ENCODE data around the gene ZFP42.
A peak's percentile ranks its signal among the peaks of the same experiment; 100 is the strongest.
"Not testable (repeated sequence)": the region's sequence is repeated elsewhere in the genome, so short reads cannot be mapped to it uniquely, and the experiment has no call there.

ZFP42 gene

DNA sequence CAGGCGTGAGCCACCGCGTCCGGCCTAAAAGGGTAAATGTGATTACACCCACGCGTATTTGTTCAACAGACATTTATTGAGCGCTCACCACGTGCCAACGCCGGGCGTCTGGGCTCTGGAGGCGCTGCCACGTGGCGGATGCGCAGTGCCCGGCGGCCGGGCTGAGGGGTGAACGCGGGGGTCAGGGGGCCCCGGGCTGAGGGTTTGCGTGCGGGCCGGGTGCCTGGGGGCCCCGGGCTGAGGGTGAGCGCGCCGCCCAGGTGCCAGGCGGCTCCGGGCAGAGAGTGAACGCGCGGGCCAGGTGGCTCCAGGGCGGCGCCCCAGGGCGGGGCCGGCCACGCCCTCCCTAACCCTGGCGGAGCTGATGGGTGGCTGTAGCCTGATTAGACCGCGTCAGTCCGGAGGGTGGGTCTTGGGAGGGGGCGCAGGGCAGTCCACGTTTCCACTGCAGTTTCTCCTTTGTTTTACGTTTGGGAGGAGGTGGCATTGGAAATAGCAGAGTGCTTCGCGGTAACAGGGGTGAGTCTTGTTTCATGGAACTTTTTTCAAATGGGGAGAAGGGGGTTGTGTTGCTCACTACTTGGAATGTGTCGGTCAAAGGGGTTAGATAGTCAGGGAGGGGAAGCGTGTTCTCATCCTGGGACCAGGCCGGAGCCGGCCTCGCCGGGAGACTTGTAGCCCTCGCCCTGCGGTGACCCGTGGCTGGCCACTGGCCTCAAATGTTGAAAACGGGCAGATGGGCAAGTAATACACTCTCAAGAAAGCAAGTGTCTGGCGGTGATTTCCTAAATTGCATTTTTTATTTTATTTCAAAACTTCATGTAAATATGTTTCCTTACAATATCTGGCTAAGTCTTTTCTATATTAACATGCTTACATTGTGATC lies at the start of gene ZFP42:
TSS of gene ZFP42 (plus strand) at position 450 of the 886 bp plus-strand sequence. CDS start 7,037 bp downstream, outside the sequence.
- H3K27ac Mint-ChIP-seq, result no peak within 1 kb of the TSS
- peak; percentile 58 for ATAC-seq
- peaks cover 2% of the 10 kb centered on the region for H3K9me3 Mint-ChIP-seq
- no peaks in the 10 kb centered on the region for H3K4me1 Mint-ChIP-seq
- no peaks in the 10 kb centered on the region for H3K36me3 Mint-ChIP-seq
- no peak within 1 kb of the TSS for H3K4me3 Mint-ChIP-seq
- peaks cover 12% of the 10 kb centered on the region for H3K27me3 Mint-ChIP-seq

DNA sequence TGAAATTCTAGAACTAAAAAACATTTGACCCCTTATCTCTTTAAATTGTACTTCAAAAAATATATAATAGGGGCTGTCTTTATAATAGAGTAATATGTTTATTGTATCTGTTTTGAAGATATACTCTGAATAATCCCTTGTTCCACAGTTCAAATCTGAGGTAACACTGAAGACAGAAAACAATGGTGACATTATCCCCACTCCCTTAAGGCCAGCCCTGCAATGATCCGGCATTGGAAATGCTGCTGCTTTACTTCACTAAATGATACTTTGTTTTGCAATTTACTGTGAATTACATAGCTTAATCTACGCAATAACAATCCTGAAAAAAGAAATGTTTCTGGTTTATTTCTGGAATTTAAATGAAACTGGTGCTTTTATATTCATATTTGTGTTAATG lies 34.4 kb upstream of the ZFP42 start:
- Mint-ChIP-seq H3K27ac (no peak overlapping the region), H3K36me3 (no peaks in the 10 kb centered on the region), H3K9me3 (peaks cover 3% of the 10 kb centered on the region), H3K27me3 (no peaks in the 10 kb centered on the region), H3K4me1 (no peaks in the 10 kb centered on the region), H3K4me3 (no peak overlapping the region)
- no peak for ATAC-seq

DNA sequence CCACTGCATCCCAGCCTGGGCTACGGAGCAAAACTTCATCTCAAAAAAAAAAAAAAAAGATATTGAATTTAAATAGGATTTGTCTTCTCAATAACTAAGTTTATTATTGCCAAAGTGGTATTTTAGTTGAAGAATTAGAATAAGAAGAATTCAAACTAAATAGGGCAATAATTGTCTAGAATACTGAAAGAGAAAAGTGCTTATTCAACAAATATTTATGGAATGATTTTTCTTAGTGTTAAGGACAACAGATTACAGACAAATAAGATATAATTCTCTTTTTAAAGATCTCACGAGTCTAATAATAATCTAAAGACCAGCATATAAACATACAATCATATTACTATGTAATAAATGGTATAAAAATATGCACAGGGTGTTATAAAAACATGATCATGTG lies 33.6 kb upstream of the ZFP42 start:
- no peak for ATAC-seq
- H3K4me3 Mint-ChIP-seq, result no peak overlapping the region
- no peak overlapping the region for H3K27ac Mint-ChIP-seq
- no peaks in the 10 kb centered on the region for H3K4me1 Mint-ChIP-seq
- H3K9me3 Mint-ChIP-seq, result peaks cover 3% of the 10 kb centered on the region
- no peaks in the 10 kb centered on the region for H3K27me3 Mint-ChIP-seq
- H3K36me3 Mint-ChIP-seq, result no peaks in the 10 kb centered on the region

DNA sequence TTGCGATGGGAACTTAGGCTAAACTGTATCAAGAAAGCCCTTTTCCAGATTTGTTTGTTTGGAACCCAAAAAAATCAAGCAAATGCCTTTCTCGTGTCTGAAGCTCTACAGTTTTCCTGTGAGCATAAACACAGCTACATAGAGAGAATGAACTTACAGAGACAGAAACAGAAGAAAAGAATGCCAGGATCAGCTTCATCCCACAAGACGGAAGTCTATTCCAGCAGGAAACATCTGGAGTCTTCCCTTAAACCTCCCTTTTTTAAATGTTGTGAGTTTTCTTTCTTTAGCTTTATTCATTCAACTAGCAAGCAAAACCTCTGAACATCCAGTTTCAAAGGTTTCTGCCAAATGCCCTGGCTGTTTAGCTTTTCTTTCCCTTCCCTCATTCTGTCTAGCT lies 32.6 kb upstream of the ZFP42 start:
- no peak for ATAC-seq
- H3K4me1 Mint-ChIP-seq, result no peaks in the 10 kb centered on the region
- no peaks in the 10 kb centered on the region for H3K36me3 Mint-ChIP-seq
- H3K9me3 Mint-ChIP-seq, result peaks cover 3% of the 10 kb centered on the region
- H3K27ac Mint-ChIP-seq, result no peak overlapping the region
- H3K4me3 Mint-ChIP-seq, result no peak overlapping the region
- no peaks in the 10 kb centered on the region for H3K27me3 Mint-ChIP-seq

DNA sequence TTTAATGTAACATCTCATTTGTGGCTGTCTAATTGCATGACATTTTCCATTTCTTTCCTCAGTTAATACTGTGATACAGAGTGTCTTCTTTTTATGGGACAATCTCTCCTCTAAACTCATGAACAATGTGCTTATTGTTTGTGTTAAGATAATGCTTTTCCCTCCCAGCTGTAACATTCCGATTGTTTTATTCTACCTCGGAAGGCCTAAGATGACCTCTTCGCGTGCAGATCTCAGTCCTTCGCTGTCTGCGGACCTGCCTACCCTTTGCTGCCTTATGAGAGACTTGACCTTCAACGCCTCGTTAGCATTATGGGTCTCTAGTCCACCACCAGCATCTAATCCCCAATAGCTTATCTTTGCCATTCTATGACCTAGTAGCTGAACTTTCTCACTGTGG lies 29.8 kb upstream of the ZFP42 start:
- Mint-ChIP-seq H3K36me3 (no peaks in the 10 kb centered on the region), H3K4me1 (no peaks in the 10 kb centered on the region), H3K9me3 (no peaks in the 10 kb centered on the region)

DNA sequence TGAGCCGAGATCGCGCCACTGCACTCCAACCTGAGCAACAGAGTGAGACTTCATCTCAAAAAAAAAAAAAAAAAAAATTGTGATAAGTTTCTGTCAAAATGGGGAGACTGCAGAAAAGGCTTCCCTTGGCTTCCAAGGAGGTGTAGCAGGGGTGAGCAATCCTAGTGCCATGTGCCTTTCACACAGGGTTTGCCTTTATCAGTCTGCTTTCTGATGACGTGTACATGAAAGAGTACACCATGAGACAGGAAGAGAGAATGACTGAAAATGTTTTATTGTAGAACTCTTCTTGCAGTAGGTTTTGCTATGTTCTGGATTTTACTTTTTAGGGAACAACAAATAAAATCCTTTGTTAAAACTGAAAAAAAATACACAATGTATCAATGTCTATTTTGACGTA lies 23.4 kb upstream of the ZFP42 start:
- Mint-ChIP-seq H3K36me3 (no peaks in the 10 kb centered on the region), H3K4me1 (no peaks in the 10 kb centered on the region), H3K27ac (no peak overlapping the region), H3K27me3 (no peaks in the 10 kb centered on the region), H3K9me3 (no peaks in the 10 kb centered on the region), H3K4me3 (no peak overlapping the region)
- no peak for ATAC-seq

More for the DNA sequence above, 29.8 kb upstream of the ZFP42 start:
- ATAC-seq, result no peak
- Mint-ChIP-seq H3K27me3 (no peaks in the 10 kb centered on the region), H3K27ac (no peak overlapping the region), H3K4me3 (no peak overlapping the region)

DNA sequence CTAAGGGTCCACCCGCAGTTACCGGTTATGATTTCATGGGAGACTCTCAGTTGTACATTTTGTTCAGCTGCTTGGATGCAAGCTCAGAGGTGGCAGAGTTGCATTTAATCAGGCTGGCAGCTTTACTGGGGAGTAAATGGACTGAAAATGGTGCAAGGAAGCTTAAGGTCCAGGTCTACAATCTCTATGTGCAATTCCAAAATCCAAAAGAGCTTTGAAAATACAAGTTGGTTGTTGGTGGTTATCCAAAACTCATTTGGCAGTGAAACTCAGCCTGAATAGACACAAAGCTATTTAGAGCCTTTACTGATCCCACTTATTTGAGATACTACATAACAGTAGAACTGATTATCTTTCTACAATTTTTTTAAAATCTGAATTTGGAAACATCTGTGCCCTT lies 11.8 kb upstream of the ZFP42 start:
- H3K9me3 Mint-ChIP-seq, result peaks cover 7% of the 10 kb centered on the region
- no peaks in the 10 kb centered on the region for H3K4me1 Mint-ChIP-seq
- no peak overlapping the region for H3K4me3 Mint-ChIP-seq
- H3K27me3 Mint-ChIP-seq, result no peaks in the 10 kb centered on the region
- H3K27ac Mint-ChIP-seq, result no peak overlapping the region
- H3K36me3 Mint-ChIP-seq, result no peaks in the 10 kb centered on the region
- ATAC-seq, result no peak

DNA sequence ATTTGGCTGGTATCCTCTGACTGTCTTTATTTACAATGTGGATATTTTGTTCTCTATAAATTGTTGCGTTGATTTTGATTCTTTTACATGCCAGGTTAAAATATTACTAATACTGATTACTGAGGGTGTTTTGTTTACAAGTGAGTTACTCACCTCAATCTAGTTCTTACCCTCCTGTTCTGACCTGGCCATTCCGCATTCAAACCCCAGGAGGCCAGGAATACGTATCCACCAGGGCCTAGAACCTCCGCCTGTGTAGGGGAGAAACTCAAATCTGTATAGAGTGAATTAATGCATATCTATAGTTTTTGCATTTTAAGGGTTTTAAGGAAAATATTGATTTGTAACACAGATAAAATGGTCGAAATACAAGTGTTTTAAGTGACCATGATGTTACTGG lies 2.6 kb upstream of the ZFP42 start:
- H3K27ac Mint-ChIP-seq, result no peak overlapping the region
- no peaks in the 10 kb centered on the region for H3K4me1 Mint-ChIP-seq
- no peak for ATAC-seq
- peaks cover 12% of the 10 kb centered on the region for H3K27me3 Mint-ChIP-seq
- no peaks in the 10 kb centered on the region for H3K36me3 Mint-ChIP-seq
- H3K9me3 Mint-ChIP-seq, result peaks cover 2% of the 10 kb centered on the region
- no peak overlapping the region for H3K4me3 Mint-ChIP-seq

DNA sequence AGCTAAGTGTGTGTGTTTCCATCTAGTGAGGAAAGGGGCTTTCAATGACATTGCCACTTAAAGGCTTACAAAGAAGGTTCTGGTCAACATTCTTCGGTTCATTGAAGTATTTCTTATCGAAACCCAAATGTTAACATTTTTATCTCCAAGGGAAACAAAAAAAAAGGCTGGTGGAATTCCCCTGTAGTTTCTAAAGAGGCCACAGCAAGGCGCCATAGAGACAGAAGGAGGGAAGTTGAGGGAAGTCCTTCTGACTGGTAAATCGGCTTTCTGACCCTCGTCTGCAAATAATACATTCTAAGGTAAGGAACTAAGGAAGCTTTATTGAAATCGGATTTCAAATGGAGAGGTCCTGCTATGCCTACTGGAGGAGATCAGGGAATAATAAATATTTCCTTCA lies 1.7 kb upstream of the ZFP42 start:
- ATAC-seq, result no peak
- Mint-ChIP-seq H3K4me3 (no peak overlapping the region), H3K27ac (no peak overlapping the region), H3K27me3 (peaks cover 12% of the 10 kb centered on the region), H3K4me1 (no peaks in the 10 kb centered on the region), H3K9me3 (peaks cover 2% of the 10 kb centered on the region), H3K36me3 (no peaks in the 10 kb centered on the region)

DNA sequence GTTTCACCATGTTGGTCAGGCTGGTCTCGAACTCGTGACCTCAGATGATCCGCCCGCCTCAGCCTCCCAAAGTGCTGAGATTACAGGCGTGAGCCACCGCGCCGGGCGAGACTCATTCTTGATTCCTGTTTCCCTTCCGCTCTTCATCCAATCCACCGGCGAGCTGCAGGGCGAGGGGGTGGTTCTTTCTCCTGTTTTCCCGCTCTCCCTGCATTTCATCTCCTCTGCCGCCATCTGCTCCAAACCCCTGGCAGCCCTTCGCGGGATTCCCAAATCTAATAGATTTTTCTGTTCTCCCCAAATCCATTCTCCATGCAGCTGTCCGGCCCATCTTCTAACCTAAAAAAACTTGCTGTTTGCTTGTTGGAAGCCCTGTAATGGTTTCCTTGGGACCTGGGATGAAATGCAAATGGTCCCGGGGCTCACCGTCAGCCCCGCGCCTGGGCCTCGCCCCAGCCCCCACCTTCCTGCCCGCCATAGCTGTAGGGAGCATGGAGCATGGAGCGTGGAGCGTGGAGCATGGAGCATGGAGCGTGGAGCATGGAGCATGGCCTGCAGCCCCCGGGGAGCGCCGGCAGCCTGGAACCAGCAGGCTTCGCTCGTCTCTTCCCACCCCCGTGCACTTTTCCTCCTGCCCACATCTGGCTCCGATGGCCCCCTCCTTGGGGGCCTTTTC lies 1.1 kb downstream of the ZFP42 start:
- Mint-ChIP-seq H3K27ac (no peak overlapping the region), H3K4me3 (no peak overlapping the region), H3K27me3 (peaks cover 12% of the 10 kb centered on the region), H3K4me1 (no peaks in the 10 kb centered on the region), H3K9me3 (peaks cover 2% of the 10 kb centered on the region), H3K36me3 (no peaks in the 10 kb centered on the region)
- ATAC-seq, result no peak

DNA sequence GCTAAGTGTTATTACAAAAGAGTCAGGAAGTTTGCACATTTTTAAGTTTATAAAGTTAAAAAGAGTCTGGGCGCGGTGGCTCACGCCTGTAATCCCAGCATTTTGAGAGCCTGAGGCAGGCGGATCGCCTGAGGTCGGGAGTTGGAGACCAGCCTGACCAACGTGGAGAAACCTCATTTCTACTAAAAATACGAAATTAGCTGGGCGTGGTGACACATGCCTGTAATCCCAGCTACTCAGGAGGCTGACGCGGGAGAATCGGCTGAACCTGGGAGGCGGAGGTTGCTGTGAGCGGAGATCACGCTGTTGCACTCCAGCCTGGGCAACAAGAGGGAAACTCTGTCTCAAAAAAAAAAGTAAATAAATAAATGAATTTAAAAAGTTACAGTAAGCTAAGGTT lies 2.4 kb downstream of the ZFP42 start:
- H3K27me3 Mint-ChIP-seq, result peaks cover 12% of the 10 kb centered on the region
- not testable (repeated sequence) for H3K4me1 Mint-ChIP-seq, H3K4me3 Mint-ChIP-seq, H3K27ac Mint-ChIP-seq, H3K9me3 Mint-ChIP-seq, ATAC-seq, H3K36me3 Mint-ChIP-seq

DNA sequence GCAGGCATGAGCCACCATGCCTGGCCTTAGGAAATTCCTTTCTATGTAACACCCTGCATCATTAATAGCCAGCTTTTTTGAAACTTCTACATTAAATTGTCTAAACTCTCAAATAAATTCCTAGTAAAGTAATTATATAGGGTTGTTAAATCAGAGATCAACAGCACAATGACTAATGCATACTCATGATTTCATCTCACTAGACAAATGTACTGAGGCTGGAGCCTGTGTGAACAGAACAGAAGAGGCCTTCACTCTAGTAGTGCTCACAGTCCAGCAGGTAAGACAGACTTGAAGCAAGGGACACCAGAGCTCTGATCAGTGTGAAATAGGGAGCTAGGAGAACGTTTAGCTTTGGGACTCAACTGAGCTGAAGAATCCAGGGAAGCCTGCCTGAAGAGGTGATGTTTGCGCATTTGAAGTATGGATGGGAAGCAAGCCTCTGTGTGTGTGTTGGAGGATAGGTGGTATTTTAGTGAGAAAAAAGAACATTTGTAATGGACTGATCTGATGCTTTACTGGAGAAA lies 3.9 kb downstream of the ZFP42 start:
- Mint-ChIP-seq H3K4me3 (no peak overlapping the region), H3K27ac (no peak overlapping the region), H3K4me1 (no peaks in the 10 kb centered on the region), H3K36me3 (no peaks in the 10 kb centered on the region), H3K9me3 (peaks cover 2% of the 10 kb centered on the region), H3K27me3 (peaks cover 12% of the 10 kb centered on the region)
- ATAC-seq, result no peak

DNA sequence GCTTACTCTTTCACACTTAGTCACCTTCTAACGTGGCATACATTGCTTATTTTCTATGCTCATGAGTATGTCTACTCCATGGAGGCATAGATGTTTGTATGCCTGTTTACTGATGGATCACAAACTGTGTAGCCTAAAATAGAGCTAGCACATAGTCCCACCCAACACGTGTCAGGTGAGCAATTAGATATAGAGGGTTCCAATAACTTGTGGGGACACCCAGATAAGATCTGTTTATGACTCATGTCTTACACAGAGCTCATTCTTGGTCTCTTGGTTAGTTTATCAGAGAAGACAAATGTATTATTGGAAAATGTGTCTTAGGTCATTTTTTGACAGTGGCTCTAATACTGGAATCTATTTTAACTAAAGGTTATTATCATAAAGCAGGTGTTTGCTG lies 6.8 kb downstream of the ZFP42 start:
- Mint-ChIP-seq H3K4me3 (no peak overlapping the region), H3K27ac (no peak overlapping the region), H3K36me3 (no peaks in the 10 kb centered on the region), H3K9me3 (no peaks in the 10 kb centered on the region), H3K27me3 (no peaks in the 10 kb centered on the region), H3K4me1 (no peaks in the 10 kb centered on the region)
- no peak for ATAC-seq

DNA sequence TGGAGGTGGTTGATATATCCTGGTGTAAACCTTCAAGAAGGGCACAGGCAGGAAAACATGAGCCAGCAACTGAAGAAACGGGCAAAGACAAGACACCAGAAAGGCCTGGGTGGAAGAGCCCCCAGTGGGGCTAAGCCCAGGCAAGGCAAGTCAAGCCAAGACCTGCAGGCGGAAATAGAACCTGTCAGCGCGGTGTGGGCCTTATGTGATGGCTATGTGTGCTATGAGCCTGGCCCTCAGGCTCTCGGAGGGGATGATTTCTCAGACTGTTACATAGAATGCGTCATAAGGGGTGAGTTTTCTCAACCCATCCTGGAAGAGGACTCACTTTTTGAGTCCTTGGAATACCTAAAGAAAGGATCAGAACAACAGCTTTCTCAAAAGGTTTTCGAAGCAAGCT lies 7.2 kb downstream of the ZFP42 start:
- Mint-ChIP-seq H3K27ac (no peak overlapping the region), H3K27me3 (no peaks in the 10 kb centered on the region), H3K36me3 (no peaks in the 10 kb centered on the region), H3K9me3 (no peaks in the 10 kb centered on the region), H3K4me3 (no peak overlapping the region), H3K4me1 (no peaks in the 10 kb centered on the region)
- ATAC-seq, result no peak

DNA sequence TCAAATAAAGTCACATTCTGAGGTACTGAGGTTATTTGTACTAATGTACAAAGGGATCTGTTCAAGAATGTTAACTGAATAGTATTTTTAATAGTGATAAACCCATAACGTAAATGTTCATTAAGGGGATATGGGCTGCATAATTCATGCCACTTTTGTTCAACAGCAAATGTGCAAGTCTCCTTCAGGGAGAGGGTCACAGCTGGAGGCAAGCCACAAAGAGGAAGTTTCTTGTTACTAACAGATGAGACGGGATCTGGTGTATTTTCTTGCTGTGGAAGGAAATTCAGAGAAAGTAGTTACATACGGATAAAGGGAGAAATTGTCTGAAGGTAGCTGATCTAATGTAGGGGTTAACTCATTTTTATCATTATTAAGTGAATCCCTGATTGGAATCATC lies 10.0 kb downstream of the ZFP42 start:
- Mint-ChIP-seq H3K9me3 (peaks cover 3% of the 10 kb centered on the region), H3K27me3 (no peaks in the 10 kb centered on the region), H3K27ac (no peak overlapping the region), H3K36me3 (no peaks in the 10 kb centered on the region), H3K4me3 (no peak overlapping the region), H3K4me1 (no peaks in the 10 kb centered on the region)
- no peak for ATAC-seq

Measured in stimulated activated memory B cell treated with anti-CD40 and anti-IgM and Interleukin-4, amounts not matched to agents 10 μg/mL and 1 μg/mL and 100 μg/mL, for 72 hours (primary cell).